SK-N-MC (cell line): Measurements from ENCODE around the gene REPS1.

Source experiments
- EZH2 ChIP-seq: fragments of 200-600 bp; sonication (generic); IDR thresholded peaks from one replicate; pipeline ENCODE4 v1.6.1; 2017; ENCODE audit warnings: antibody characterized with exemption
- POLR2AphosphoS5 ChIP-seq: IDR thresholded peaks from 2 replicates; pipeline ENCODE4 v1.6.1; 2012; ENCODE audit warnings: mild to moderate bottlenecking, low read depth, low read length, borderline replicate concordance

DNA sequence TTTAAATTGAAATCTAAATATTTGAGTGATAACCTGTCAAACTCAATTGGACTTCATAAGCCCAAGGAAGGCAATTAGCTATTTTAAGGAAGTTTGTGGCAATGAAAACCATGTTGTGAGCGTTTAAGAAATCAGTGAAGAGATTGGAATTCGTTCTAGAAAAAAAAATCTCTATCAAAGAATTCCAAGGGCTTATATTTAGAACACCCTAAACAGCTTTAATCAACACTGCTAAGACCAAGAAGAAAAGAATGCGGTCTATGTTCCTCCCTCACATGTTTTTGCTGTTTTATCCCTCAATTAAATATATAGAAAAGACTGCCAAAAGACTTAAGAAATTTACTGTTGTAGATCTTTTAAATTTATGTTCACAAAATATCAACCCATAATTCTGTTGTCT lies 23.9 kb upstream of the REPS1 start:
- TF ChIP-seq EZH2 = no peak
- no peak for TF ChIP-seq POLR2AphosphoS5
